ENCODE data around the gene TFCP2. TPM values are rescaled to one million over a fixed set of nuclear protein-coding genes. Genes with fewer than 3 reads are reported as not detected.

The TFCP2 gene
- total RNA-seq, 4 donors from 2014 or later, result 15.0 to 24.2 (median 18.8) TPM

GRCh38 chr12:51118706-51119105 lies 54.2 kb downstream of the TFCP2 start:
- 71% methylated on average over 3 of the region's 3 CpGs for WGBS
- Histone ChIP-seq H3K27me3 (no peaks in the 10 kb centered on the region), H3K4me3 (no peak overlapping the region), H3K36me3 (peaks cover 31% of the 10 kb centered on the region), H3K27ac (no peak overlapping the region), H3K9me3 (no peaks in the 10 kb centered on the region), H3K4me1 (no peaks in the 10 kb centered on the region)
- TF ChIP-seq POLR2A (IDR thresholded peaks at IDR 0.05), result no peak
- TF ChIP-seq POLR2AphosphoS5 (IDR thresholded peaks at IDR 0.05), result no peak
- no peak for TF ChIP-seq EP300 (IDR thresholded peaks at IDR 0.05)
- TF ChIP-seq, protein P1, sequence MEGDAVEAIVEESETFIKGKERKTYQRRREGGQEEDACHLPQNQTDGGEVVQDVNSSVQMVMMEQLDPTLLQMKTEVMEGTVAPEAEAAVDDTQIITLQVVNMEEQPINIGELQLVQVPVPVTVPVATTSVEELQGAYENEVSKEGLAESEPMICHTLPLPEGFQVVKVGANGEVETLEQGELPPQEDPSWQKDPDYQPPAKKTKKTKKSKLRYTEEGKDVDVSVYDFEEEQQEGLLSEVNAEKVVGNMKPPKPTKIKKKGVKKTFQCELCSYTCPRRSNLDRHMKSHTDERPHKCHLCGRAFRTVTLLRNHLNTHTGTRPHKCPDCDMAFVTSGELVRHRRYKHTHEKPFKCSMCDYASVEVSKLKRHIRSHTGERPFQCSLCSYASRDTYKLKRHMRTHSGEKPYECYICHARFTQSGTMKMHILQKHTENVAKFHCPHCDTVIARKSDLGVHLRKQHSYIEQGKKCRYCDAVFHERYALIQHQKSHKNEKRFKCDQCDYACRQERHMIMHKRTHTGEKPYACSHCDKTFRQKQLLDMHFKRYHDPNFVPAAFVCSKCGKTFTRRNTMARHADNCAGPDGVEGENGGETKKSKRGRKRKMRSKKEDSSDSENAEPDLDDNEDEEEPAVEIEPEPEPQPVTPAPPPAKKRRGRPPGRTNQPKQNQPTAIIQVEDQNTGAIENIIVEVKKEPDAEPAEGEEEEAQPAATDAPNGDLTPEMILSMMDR (IDR thresholded peaks at IDR 0.05), result no peak
- DNase-seq (ENCODE audit: low spot score in 2 of 2), result no peak

DNA sequence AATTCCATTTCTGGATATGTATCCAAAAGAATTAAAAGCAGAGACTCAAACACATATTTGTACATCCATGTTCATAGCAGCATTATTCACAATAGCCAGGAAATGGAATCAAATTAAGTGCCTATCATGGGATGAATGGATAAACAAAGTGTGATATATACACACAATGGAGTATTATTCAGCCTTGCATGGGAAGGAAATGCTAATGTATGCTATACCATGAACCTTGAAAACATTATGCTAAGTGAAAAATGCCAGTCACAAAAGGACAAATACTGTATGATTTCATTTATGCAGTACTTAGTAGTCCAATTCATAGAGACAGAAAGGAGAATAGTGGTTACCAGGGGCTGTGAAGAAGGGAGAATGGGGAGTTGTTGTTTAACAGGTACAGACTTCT lies 57.4 kb downstream of the TFCP2 start:
- Histone ChIP-seq H3K9me3 (no peaks in the 10 kb centered on the region), H3K4me3 (no peak overlapping the region), H3K4me1 (no peaks in the 10 kb centered on the region), H3K27me3 (no peaks in the 10 kb centered on the region), H3K27ac (no peak overlapping the region), H3K36me3 (peaks cover 59% of the 10 kb centered on the region)
- no peak for DNase-seq (ENCODE audit: low spot score in 2 of 2)
- no peak for TF ChIP-seq POLR2A (IDR thresholded peaks at IDR 0.05)
- TF ChIP-seq, protein P1 (IDR thresholded peaks at IDR 0.05), result no peak
- TF ChIP-seq POLR2AphosphoS5 (IDR thresholded peaks at IDR 0.05), result no peak
- no peak for TF ChIP-seq EP300 (IDR thresholded peaks at IDR 0.05)

- Histone ChIP-seq H3K27ac (no peak overlapping the region), H3K9me3 (no peaks in the 10 kb centered on the region), H3K27me3 (no peaks in the 10 kb centered on the region), H3K4me1 (no peaks in the 10 kb centered on the region), H3K36me3 (peaks cover 84% of the 10 kb centered on the region), H3K4me3 (no peak overlapping the region)
- DNase-seq (ENCODE audit: low spot score in 2 of 2), result no peak
- WGBS, result 91% methylated on average over 4 of the region's 4 CpGs
- no peak for TF ChIP-seq POLR2AphosphoS5 (IDR thresholded peaks at IDR 0.05)
- no peak for TF ChIP-seq EP300 (IDR thresholded peaks at IDR 0.05)
- TF ChIP-seq, protein P1 (IDR thresholded peaks at IDR 0.05), result no peak
- no peak for TF ChIP-seq POLR2A (IDR thresholded peaks at IDR 0.05)
Observed at GRCh38 chr12:51108136-51108535, 64.8 kb downstream of the TFCP2 start.

DNA sequence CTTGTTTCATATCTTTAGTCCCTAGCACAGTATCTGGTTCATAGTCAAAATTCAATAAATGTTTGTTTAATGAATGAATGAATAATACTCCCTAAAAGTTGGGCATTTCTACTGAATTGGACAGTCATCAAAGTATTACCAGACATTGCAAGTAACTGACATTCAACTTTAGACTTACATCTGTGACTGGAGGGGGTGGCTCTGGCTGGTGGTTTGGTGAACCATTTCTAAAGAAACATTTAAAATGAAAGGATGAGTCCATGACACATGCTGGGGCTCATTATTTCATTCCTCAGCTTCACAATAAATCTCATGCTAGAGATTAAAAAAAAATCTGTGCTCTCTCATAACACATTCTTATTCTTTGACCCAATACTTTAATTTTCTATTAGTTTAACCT lies 69.0 kb downstream of the TFCP2 start:
- H3K4me3 ChIP-seq, result no peak overlapping the region
- H3K4me1 ChIP-seq, result no peaks in the 10 kb centered on the region
- no peaks in the 10 kb centered on the region for H3K27me3 ChIP-seq
- H3K27ac ChIP-seq, result no peak overlapping the region
- H3K36me3 ChIP-seq, result peaks cover 84% of the 10 kb centered on the region
- TF ChIP-seq POLR2A (IDR thresholded peaks at IDR 0.05) (no peak), EP300 (IDR thresholded peaks at IDR 0.05) (no peak), POLR2AphosphoS5 (IDR thresholded peaks at IDR 0.05) (no peak)
- TF ChIP-seq, protein P1 (IDR thresholded peaks at IDR 0.05), result no peak
- H3K9me3 ChIP-seq, result no peaks in the 10 kb centered on the region
- no peak for DNase-seq (ENCODE audit: low spot score in 2 of 2)

DNA sequence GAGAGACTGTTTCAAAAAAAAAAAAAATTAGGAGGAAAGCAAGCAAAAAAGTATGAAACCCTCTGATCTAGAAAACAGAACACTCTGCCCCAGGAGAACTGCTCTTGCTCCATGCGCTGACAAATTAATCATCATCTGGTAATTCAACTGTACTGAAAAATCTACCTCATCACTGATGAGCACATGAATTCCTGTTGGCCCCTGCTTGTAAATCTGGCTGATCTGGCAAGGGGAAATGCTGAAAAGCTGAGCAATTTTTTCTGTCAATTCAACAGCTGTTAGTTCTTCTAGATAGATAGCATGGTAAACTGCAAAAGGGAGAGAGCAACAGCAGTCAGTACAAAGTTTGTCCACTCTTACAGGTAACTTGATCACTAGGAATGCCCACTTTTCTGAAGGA lies 74.3 kb downstream of the TFCP2 start:
- DNase-seq (ENCODE audit: low spot score in 2 of 2), result no peak
- Histone ChIP-seq H3K27me3 (no peaks in the 10 kb centered on the region), H3K36me3 (peaks cover 92% of the 10 kb centered on the region), H3K4me1 (no peaks in the 10 kb centered on the region), H3K4me3 (no peak overlapping the region), H3K27ac (no peak overlapping the region), H3K9me3 (no peaks in the 10 kb centered on the region)
- WGBS, result 100% methylated on average over 1 of the region's 1 CpG
- TF ChIP-seq POLR2AphosphoS5 (IDR thresholded peaks at IDR 0.05) (no peak), POLR2A (IDR thresholded peaks at IDR 0.05) (no peak), EP300 (IDR thresholded peaks at IDR 0.05) (no peak)

GRCh38 chr12:51090705-51091229 lies 82.2 kb downstream of the TFCP2 start:
- H3K4me1 ChIP-seq, result no peaks in the 10 kb centered on the region
- no peaks in the 10 kb centered on the region for H3K27me3 ChIP-seq
- TF ChIP-seq POLR2A (IDR thresholded peaks at IDR 0.05) (no peak), EP300 (IDR thresholded peaks at IDR 0.05) (no peak), POLR2AphosphoS5 (IDR thresholded peaks at IDR 0.05) (no peak)
- TF ChIP-seq, protein P1 (IDR thresholded peaks at IDR 0.05), result no peak
- H3K27ac ChIP-seq, result no peak overlapping the region
- H3K4me3 ChIP-seq, result no peak overlapping the region
- 94% methylated on average over 10 of the region's 10 CpGs for WGBS
- H3K36me3 ChIP-seq, result peaks cover 34% of the 10 kb centered on the region
- no peak for DNase-seq (ENCODE audit: low spot score in 2 of 2)
- no peaks in the 10 kb centered on the region for H3K9me3 ChIP-seq

Data from suprapubic skin (tissue), 4 donors.